ENCODE data around the gene RSPH3. TPM values are rescaled to one million over a fixed set of nuclear protein-coding genes. Genes with fewer than 3 reads are reported as not detected.

RSPH3 gene
- total and polyA plus RNA-seq, 2 of the 8 experiments (the other 6 are each of a cell fraction or from before 2014, with no cell fraction given): 0.60 to 2.7 TPM

- POLR2A ChIA-PET (ENCODE audit: partially characterized antibody): interaction anchor here (1.2 to 1.9 kb wide), 2 partner anchors 161 to 165 kb away, joined by 3 to 5 read pairs; no protein-coding TSS in a partner anchor
- 46% methylated on average over 4 of the region's 4 CpGs; no CpG with 5 or more reads in 1 of the 2 experiments for WGBS, 2 experiments (ENCODE audit: extremely low coverage in 1 of 2, insufficient coverage in 1 of 2, insufficient read length in 1 of 2, insufficient replicate concordance in 2 of 2, low coverage in 1 of 2, low lambda C conversion rate in 2 of 2, missing lambda C conversion rate in 1 of 2)
- TF ChIP-seq EP300 (IDR thresholded peaks at IDR 0.05; ENCODE audit: borderline replicate concordance in 1 of 2, low read depth in 2 of 2, low read length in 2 of 2) (no peak), BACH1 (IDR thresholded peaks at IDR 0.05; ENCODE audit: low read length) (no peak), PHF8 (conservative IDR thresholded peaks at IDR 0.05; ENCODE audit: low read depth, low read length) (no peak), CREB1 (IDR thresholded peaks at IDR 0.05) (no peak), POLR2A (IDR thresholded peaks at IDR 0.05; ENCODE audit: control extremely low read depth in 1 of 2, low read depth in 2 of 2, low read length in 2 of 2) (no peak)
Observed at GRCh38 chr6:158972241-158973233, 27.5 kb downstream of the RSPH3 start.

More at GRCh38 chr6:158972241-158973233, 27.5 kb downstream of the RSPH3 start:
- H3K18ac ChIP-seq (ENCODE audit: extremely low read depth, low read length): no peak overlapping the region
- H2BK12ac ChIP-seq (ENCODE audit: low read depth, low read length): no peak overlapping the region
- no peak overlapping the region for H3K23ac ChIP-seq (ENCODE audit: insufficient read length)
- H2AFZ ChIP-seq (ENCODE audit: low read length): no peak overlapping the region
- CTCF ChIA-PET (ENCODE audit: partially characterized antibody): interaction anchor here (0.5 to 6.4 kb wide), 50 partner anchors 12 to 340 kb away, joined by 3 to 54 read pairs (median 4); partner anchors contain the start of gene RSPH3
- no peak overlapping the region for H4K5ac ChIP-seq (ENCODE audit: insufficient read length, low read depth, low read length)
- no peaks in the 10 kb centered on the region for H4K20me1 ChIP-seq (replicated peaks in 1 of 2; ENCODE audit: control insufficient read depth in 1 of 2, insufficient read depth in 2 of 2, low read length in 2 of 2)
- no peak overlapping the region for H3K4me3 ChIP-seq (ENCODE audit: extremely low read depth in 1 of 4, insufficient read depth in 2 of 4, low read depth in 3 of 4, low read length in 4 of 4)
- H3K36me3 ChIP-seq (ENCODE audit: control insufficient read depth in 2 of 4, insufficient read depth in 4 of 4, low read length in 3 of 4): no peaks in the 10 kb centered on the region
- H2AK5ac ChIP-seq (ENCODE audit: low read depth, low read length): no peak overlapping the region
- peaks cover 2 to 13% of the 10 kb centered on the region in 2 experiments; a peak in 2 of 4 replicates for H3K9me3 ChIP-seq (ENCODE audit: insufficient read depth in 2 of 2, low read depth in 1 of 2, low read length in 1 of 2)
- H2BK120ac ChIP-seq (replicated peaks; ENCODE audit: low read depth, low read length): no peak overlapping the region
- H3K14ac ChIP-seq (ENCODE audit: insufficient read length): no peak overlapping the region
- H3K9ac ChIP-seq (replicated peaks in 1 of 4; ENCODE audit: extremely low read depth in 1 of 4, low read depth in 3 of 4, low read length in 3 of 4): no peak overlapping the region
- no peaks in the 10 kb centered on the region for H3K79me2 ChIP-seq (ENCODE audit: control insufficient read depth in 1 of 2, insufficient read depth in 2 of 2, low read length in 2 of 2)
- no peak overlapping the region for H3K4me2 ChIP-seq (ENCODE audit: insufficient read depth in 1 of 2, low read depth in 2 of 2, low read length in 2 of 2)
- no peak overlapping the region for H4K8ac ChIP-seq (ENCODE audit: extremely low read depth, insufficient read depth, low read length)
- no peak overlapping the region for H2BK20ac ChIP-seq (ENCODE audit: low read length)
- no peaks in the 10 kb centered on the region for H3K23me2 ChIP-seq (ENCODE audit: low read depth, low read length)
- no peak overlapping the region for H3K4ac ChIP-seq (replicated peaks; ENCODE audit: insufficient read length, low read depth, low read length)
- no peak for DNase-seq (ENCODE audit: low read depth in 1 of 2, low spot score in 2 of 2)
- no peak overlapping the region for H3K56ac ChIP-seq (replicated peaks; ENCODE audit: insufficient read length, low read depth, low read length)
- no peak overlapping the region for H4K91ac ChIP-seq (replicated peaks; ENCODE audit: insufficient read length, low read length)
- FAIRE-seq: peak; percentile 91
- H2BK15ac ChIP-seq (ENCODE audit: low read length): no peak overlapping the region
- H3K4me1 ChIP-seq (replicated peaks in 1 of 4; ENCODE audit: control insufficient read depth in 3 of 4, insufficient read depth in 4 of 4, low read length in 3 of 4): no peaks in the 10 kb centered on the region
- no peak overlapping the region for H3K27ac ChIP-seq (ENCODE audit: low read depth, low read length)
- no peaks in the 10 kb centered on the region for H3K79me1 ChIP-seq (ENCODE audit: low read depth, low read length)
- H3K27me3 ChIP-seq (replicated peaks in 1 of 4; ENCODE audit: control insufficient read depth in 3 of 4, extremely low read depth in 1 of 4, insufficient read depth in 3 of 4, low read length in 3 of 4): no peaks in the 10 kb centered on the region
- no peak overlapping the region for H2BK5ac ChIP-seq (ENCODE audit: low read depth, low read length)

Measured in H1 (cell line).